Measurements from ENCODE around the gene GYG1.

- TF ChIP-seq POLR2A (IDR thresholded peaks at IDR 0.05) (no peak), CTCF (IDR thresholded peaks at IDR 0.05) (no peak)
Measured at GRCh38 chr3:148992027-148992634, 791 bp downstream of the GYG1 start.
